Stimulated activated CD8-positive, alpha-beta memory T cell treated with anti-CD3 and anti-CD28 coated beads, Interleukin-7, amount 100 ng/mL, for 24 hours (primary cell): ENCODE results near the gene ENDOV.

Source experiments
- DNase-seq: peaks from one replicate; pipeline ENCODE4 v3.0.0-alpha.2; 2020; ENCODE audit warnings: low read depth

ENDOV gene

DNA sequence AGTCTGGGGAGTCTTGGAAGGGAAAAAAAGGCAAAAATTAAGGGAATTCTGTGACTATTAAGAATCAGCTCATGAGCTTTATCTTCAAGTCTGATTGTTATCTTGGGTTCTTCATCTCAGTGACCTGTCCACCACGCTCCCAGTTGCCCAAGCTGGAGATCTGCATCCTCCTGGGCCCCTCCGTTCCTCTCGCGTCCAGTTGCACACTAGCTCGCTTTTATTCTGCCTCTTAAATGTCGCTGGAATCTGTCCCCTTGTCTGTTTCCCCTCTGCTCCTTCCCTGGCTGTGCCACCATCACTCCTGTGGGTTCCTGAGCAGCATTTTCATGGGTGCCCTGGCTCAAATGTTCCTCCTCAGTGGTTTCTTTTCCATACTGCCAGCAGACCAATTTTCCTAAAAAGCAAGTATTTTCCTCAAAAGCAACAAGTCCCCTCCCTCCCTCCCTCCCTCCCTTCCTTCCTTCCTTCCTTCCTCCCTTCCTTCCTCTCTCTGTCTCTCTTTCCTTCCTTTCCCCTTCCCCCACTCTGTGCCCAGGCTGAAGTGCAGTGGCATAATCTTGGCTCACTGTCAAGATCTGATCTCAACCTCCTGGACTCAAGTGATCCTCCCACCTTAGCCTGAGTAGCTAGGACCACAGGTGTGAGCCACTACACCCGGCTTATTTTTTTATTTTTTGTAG lies 1.4 kb downstream of the ENDOV start:
- no peak for DNase-seq

DNA sequence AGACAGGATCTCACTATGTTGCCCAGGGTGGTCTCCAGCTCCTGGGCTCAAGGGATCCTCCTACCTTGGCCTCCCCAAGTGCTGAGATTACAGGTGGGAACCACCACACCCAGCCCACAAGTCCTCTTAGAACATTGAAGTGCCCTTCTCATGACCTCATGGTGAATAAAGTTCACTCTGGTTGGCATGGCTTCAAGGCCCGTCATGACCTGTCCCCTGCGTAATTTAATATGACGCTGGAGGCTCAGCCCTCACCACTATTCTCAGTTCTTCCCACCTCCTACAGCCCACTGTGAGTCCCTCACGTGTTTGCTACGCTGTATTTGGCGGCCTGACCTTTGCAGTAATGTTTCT lies 1.9 kb downstream of the ENDOV start:
- no peak for DNase-seq

DNA sequence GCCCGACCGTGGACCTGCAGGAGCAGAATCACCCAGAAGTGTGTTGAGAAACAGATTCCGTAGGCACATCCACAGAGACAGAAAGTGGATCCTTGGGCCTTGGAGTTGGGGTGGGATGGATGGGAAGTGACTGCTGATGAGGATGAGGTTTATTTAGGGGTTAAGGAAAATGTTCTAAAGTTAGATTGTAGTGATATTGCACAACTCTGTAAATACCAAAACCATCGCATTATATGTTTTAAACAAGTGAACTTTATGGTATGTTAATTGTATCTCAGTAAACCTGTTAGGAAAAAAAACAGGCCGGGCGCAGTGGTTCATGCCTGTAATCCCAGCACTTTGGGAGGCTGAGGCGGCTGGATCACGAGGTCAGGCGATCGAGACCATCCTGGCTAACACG lies 3.6 kb downstream of the ENDOV start:
- DNase-seq, result no peak

DNA sequence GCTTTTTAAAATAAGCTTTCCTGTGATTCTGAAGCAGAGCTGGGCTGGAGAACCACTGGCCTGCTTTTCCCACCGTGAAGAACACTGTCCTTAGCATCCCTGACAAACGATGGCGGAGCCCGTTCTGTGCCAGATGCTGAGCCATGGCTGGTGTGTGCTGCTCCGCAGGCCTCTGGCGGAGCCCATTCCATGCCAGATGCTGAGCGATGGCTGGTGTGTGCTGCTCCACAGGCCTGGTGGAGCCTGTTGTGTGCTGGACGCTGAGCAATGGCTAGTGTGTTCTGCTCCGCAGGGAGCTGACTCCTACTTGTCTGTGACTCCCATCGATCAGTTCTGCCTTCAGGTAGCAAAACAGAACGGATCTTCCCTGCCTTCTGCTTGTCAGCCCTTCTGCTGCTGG lies 4.3 kb downstream of the ENDOV start:
- DNase-seq, result no peak

DNA sequence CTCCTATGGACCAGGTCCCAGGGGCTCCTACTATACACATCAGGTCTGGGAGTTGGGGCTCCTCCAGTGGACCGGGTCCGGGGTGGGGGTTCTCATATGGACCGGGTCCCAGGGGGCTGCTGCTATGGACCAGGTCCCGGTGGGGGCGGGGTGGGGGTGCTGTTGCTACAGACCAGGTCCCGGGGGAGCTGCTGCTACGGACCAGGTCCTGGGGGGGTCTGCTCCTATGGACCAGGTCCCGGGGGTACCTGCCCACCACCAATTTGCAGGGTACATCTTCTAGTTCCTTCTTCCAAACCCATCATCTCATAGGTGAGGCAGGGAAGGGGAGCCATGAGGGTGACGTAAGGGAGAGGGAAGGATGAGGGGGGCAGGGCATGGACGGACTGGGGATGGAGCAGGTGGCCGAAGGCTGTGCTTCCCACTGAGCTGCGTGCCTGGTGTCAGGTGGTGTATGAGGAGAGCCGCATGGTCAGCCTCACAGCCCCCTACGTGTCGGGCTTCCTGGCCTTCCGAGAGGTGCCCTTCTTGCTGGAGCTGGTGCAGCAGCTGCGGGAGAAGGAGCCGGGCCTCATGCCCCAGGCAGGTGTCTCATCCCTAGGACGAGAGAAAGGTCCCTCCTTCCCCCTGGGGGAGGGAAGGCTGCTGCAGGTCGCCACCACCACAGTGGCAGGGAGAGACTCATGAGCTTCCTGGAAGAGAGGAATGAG lies 6.6 kb downstream of the ENDOV start:
- DNase-seq, result no peak

DNA sequence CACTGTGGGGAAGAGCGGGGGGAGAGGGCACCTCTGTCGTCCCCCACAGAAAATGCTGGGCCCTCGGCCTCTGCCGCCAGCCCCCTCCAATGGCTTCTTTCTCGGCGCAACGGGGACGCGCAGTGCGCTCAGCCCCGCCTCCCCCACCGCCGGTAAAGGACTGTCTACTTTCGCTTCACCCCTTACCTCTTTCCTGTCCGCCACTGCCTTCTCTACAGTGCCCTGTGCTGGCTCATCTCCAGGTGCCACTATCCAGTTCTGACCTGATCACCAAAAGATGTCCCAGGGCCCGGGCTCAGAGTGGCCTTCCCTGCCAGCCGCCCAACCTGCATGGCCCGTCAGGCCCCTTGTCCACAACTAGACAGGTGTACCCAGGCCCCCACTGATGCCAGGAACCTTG lies 7.3 kb downstream of the ENDOV start:
- no peak for DNase-seq

DNA sequence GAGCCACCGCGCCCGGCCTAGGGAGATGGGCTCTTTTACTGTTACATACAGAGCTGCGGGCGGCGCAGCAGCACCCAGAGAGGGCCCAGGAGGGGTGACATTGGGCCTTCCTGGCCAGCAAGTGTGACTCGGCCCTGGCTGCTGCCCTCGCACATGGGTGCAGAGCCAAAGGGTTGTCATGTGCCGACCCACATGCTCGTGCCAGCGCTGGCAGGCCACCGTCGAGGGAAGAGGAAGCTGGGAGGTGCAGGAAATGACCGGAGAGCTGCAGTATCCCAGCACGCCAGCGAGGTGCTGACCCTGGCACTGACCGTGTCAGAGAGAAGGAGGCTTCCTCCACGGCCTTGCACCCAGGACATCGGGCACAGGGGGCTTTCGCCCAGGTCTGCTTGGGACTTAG lies 8.0 kb downstream of the ENDOV start:
- DNase-seq, result no peak

DNA sequence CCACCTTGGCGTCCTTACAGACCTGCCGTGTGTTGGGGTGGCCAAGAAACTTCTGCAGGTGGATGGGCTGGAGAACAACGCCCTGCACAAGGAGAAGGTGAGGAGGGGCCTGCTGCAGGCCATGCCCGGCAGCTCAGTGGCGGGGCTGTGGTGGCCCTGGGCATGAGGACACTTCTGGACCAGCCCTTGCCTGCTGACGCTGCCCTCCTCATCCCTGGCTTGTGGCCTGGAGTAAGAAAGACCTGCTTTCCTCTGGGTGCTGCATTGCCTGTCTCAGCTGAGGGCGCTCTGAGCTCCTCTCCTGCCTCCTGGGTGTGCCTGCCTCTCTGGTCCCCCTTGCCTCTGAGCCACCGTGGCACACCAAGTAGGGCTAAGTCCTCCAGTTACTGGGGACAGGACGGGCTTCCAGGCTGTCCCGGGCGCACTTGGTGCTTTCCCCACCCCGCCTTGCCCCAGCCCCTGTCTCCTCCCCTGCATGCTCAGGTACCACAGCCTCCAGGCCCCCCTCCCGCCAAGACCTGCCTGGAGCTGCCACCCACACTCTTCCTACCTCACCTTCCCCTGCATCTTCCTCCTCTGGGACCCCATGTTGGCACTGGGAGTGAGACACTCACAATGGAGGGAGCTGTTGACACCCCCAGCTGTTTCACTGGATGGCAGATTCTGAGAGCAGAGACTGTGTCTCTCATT lies 8.7 kb downstream of the ENDOV start:
- no peak for DNase-seq

DNA sequence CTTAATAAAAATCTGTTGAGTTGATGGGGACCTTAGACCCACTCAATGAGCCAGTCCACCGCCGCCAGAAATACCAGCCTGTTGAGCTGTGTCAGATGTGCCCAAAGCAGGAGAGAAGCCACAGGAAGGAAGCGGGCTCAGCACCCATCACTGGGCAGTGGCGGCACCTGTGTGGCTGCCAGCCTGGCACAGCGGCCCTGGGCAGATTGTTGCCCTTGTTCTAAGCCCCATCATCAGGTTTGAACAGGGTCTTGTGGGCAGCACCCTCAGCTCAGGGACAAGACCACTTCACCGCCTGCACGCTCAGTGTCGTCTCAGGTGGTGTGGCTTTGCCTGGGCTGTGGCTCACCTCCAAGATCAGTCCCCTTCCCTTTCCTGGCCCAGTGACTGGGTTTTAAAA lies 9.3 kb downstream of the ENDOV start:
- no peak for DNase-seq

DNA sequence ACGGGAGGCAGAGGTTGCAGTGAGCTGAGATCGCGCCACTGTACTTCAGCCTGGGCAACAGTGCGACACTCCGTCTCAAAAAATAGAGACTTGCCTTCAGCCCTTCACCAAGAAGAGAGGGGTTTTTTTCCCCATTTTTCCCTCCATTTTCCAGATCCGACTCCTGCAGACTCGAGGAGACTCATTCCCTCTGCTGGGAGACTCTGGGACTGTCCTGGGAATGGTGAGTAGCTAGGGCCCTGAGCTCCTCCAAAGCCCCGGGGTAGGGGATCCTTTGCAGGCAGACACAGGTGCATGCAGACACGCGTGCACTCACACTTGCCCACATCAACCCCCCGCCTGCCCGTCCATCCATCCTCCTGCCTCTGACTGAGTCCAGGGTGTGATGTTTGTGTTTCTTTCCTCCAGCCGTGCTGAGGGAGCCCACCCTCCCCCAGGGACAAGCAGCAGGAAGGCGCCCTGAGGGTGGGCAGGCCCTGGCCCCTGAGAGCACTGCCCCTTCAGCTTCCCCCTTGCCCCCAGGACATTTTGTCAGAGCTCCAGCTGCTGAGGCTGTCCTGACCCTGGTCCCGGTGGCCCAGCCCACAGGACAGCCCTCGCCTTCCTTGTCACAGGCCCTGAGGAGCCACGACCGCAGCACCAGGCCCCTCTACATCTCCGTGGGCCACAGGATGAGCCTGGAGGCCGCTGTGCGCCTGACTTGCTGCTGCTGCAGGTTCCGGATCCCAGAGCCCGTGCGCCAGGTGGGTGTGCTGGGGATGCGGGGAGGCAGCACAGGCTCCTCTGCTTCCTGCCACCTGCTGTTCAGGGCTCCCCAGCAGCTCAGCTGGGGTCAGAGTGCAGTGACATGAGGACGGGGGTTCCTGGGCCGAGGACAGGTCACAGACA lies 10.2 kb downstream of the ENDOV start:
- no peak for DNase-seq

DNA sequence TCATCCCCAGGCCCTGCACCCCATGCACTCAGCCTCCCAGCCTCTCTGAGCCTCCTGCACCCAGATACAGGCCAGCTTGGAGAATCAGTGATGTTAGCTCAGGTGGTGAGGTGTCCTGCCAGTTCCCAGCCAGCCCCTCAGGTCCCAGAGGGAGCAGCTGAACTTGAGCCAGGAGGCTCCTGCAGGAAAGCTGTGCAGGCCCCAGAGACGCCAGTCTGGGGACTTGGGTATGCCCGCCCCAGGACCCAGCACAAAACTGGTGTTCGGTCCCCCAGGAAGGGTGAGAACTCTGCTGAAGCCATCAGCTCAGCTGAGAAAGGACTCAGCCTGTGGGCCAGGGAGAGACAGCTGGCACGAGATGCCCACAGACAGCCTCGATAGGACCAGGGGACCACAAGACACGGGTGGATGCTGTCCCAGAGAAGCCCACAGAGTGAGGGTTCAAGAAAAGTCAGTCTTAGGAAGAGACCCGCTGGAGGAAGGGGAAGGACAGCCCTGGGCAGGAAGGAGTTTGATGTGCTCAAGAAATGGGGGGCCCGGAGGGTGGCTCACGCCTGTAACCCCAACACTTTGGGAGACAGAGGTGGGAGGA lies 11.0 kb downstream of the ENDOV start:
- no peak for DNase-seq

DNA sequence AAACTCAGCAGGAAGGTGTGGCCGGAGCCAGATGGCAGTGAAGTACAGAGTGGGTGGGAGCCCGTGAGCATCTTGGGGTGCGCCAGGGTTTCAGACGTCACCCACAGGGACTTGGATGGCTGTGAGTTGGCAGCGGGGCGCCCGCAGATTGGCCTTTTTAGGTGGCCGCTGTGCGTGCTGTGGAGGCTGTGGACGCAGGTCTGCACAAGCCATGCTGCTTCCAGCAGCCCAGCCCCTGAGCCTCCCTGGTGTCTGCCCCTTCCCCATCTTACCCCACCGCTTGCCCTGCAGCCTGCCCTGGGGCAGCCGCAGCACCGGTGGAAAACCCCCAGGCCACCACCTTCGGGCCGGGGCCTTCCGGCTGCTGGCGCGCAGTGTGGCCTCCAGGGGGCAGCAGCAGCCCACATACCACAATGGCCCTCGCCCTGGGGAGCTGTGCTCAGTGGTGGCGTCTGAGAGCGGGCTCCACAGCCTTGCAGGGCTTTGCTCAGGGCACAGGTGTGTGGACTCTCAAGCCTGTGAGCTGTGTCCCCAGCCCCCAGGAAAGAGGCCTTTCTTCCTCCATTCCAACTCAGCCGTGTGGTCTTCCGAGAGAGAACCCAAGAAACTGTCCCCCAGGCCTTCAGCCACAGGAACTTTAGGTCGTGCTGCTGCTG lies 11.8 kb downstream of the ENDOV start:
- peak; percentile 77 for DNase-seq

DNA sequence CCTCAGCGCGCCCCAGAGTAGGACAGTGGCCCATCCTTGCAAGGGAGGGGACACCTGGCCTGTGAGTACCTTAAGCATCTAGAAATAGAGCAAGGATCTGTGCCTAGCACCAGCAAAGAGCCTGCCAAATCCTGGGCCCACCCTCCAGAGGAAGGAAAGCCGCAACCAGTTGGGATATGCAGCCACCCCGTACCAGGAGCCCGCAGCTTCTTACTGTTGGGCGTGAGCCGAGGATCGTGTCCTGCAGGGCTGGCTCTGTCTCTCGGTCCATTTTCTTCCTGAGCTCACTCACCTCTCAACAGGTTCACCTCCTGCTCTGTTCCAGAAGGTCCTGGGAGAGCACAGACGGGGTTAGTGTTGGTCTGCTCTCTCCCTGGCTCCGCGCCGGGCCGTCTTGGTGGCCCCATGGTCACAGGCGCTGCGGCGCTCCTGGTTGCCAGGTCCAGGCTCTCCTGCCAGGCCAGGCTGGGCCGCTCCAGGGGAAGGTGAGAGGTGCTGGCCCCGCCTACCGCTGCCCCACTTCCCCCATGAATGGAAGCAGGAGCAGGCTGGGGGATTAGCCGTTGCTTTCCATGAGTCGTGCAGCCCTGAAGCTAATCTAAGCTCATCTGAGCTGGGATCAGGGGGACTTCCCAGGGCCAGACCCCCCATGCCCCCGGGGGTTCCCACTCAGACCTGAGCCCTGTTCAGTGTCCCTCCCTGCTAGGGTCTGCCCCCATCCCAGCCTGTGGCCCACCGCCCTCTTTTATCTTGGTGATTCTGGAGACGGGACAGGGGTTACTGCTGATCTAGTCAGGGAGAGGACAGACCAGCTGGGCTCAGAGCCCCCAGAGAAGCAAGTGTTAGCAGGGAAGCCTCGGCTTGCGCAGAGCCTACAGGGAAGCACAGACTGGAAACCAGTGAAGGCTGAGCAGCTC lies 12.7 kb downstream of the ENDOV start:
- DNase-seq, result no peak

DNA sequence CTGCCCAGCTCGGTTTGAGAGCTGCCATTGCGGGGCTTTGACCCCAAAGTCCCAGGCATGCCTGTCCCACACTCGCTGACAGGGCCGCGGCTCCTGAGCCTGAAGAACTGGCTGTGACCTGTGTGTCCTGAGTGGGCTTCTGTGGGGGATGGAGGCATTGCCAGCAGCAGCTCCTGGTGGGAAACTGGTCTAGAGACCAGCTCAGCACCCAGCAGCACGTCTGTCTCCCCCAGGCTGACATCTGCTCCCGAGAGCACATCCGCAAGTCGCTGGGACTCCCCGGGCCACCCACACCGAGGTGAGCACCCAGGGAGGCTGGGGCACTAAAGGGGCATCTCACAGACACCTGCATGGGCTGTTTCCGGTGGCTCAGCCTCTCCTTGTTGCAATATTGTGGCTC lies 13.4 kb downstream of the ENDOV start:
- DNase-seq, result no peak

DNA sequence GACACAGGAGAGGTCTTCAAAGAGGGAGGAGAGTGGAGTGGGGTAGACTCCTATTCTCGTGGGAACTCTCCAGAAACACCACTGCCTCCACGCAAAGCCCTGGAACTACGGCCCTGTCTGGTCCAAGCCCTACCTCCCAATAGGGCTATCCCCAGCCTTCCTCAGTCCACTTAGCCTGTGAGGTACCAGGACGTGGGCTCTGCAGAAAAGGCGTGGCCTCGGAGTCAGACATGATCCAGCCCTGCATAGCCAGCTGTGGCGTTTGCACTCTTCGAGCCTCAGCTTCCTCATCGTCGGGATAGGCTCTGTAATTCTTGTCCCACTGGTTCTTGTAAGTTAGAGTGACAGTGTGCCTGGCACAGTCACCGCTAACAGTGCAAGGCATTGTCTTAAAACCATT lies 13.8 kb downstream of the ENDOV start:
- DNase-seq, result no peak

DNA sequence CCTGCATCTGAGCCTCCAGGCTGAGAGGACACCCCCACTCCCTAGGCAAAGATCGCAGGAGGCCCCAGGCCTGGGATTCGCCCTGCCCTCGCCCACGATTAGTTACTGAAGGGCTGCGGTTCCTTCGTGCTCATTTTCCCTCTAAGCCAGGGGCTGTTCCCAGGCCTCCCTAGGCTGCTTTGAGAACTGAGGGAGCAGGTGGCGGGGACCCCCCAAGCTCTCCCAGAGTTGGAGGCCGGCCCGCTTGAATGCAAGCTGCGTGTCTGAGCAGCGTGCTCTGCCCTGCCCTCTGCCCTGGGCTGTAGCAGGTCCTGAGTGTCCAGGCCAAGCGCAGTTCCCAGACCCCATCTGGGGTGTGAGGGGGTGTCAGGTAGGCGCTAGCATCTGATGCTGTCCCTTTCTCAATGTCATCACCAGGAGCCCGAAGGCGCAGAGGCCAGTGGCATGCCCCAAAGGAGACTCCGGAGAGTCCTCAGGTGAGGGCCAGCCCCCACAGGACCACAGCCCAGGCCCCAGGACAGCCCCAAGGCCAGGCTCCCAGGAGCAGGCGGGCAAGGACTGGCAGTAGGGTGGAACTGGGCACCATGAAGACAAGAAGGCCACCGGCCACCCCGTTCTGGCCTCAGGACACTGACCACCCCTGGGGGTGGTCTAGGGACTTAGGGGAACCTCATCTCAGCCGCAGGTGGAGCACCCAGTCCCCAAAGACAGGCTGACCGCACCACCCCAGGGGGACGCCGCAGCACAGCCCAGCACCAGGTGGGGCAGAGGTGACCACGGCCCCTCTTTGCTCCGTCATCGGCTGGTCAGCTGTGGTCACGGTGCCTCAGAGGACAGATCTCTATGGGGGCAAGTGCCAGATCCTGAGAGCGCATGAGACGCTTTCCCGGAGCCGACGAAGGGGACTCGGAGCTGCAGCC lies 14.6 kb downstream of the ENDOV start:
- DNase-seq, result no peak

DNA sequence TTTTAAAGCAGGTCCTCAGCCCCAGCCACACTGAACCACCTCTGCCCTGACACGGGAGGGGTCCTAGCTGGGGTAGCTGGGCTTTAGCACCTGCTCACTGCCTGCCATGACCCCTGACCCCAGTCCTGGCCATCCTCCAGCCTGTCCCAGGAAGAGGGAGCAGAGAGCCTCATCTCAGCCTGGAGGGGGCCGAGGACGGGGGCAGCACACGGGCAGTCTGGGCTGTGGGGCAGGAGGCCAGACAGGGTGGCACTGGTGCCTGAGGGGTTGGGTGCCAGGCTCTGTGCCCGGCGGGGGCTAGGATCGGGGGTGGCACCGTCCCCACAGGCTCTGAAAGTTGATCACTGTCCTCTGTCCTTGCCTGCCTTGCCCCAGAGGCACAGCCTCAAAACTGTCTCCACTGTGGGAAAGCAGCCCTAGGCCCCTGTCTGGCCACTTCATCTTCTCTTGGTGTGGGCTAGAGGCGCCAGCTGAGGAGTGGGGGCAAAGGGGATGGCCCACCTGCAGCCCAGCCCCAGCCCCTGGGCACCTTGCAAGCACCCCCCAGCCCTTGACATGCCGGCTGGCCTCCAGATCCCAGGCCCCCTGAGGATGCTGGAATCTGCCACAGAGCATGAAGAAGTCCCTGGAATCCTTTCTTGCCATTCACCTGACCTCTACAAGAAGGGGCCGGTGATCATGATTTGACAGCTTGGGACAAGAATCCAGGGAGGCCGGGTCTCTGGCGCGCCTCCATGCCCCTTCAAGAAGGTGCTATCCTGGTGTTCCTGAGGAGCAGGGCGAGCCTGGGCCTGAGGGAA lies 15.7 kb downstream of the ENDOV start:
- no peak for DNase-seq
